GM12892 (cell line): ENCODE measurements around the gene KRTAP10-1.

Source experiments
- POLR2A ChIP-seq: IDR thresholded peaks from 2 replicates; pipeline ENCODE4 v1.6.1; 2011; ENCODE audit warnings: low read depth, low read length, control low read depth
- POLR2AphosphoS5 ChIP-seq: IDR thresholded peaks from 2 replicates; pipeline ENCODE4 v1.6.1; 2011; ENCODE audit warnings: low read depth, low read length, control low read depth
- TAF1 ChIP-seq: IDR thresholded peaks from 2 replicates; pipeline ENCODE4 v1.6.1; 2011; ENCODE audit warnings: low read depth, mild to moderate bottlenecking, control low read depth, low read length, borderline replicate concordance

- TF ChIP-seq POLR2A (no peak), POLR2AphosphoS5 (no peak), TAF1 (no peak)
Observed at GRCh38 chr21:44571296-44571695, 31.3 kb upstream of the KRTAP10-1 start.
